ENCODE results near the gene LHFPL3. TPM values are rescaled to one million over a fixed set of nuclear protein-coding genes. Genes with fewer than 3 reads are reported as not detected.

LHFPL3 gene
- total and polyA plus RNA-seq, 2 experiments from 2014 or later: not detected

DNA sequence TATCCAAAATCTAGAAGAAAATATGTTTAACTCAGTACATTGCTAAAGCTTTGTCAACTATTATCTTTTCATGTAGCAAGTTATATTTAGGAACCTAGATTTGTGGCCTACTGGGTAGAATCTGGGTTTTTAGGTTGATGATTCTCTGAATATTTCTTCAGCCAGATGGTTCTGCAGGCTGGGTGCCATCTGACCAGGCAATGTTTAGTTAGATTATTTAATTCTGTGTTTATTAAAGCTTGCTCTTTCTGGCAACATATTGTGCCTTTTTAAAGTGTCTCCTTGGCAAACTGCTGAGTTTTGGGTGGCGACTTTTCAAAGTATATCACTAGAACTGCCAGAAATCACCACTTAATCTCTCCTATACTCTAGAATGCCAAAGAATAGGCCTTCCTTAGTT lies 114.1 kb downstream of the LHFPL3 start:
- TF ChIP-seq EZH2phosphoT487 (IDR thresholded peaks at IDR 0.05; ENCODE audit: insufficient read depth, low read depth): no peak
- no peak for TF ChIP-seq EZH2 (IDR thresholded peaks at IDR 0.05; ENCODE audit: insufficient read depth, poor library complexity, severe bottlenecking)
- Histone ChIP-seq H3K27me3 (replicated peaks; ENCODE audit: insufficient read depth) (no peaks in the 10 kb centered on the region), H3K4me1 (ENCODE audit: insufficient read depth) (no peaks in the 10 kb centered on the region), H3K9me3 (ENCODE audit: low read depth) (no peaks in the 10 kb centered on the region), H3K4me2 (ENCODE audit: unreplicated experiment) (no peak overlapping the region), H3K4me3 (no peak overlapping the region), H2AFZ (no peak overlapping the region), H3K9me2 (ENCODE audit: insufficient read depth) (no peaks in the 10 kb centered on the region), H3K36me3 (ENCODE audit: low read depth) (no peaks in the 10 kb centered on the region), H3K27ac (no peak overlapping the region), H3K9ac (no peak overlapping the region), H3K79me2 (ENCODE audit: insufficient read depth) (no peaks in the 10 kb centered on the region), H3F3A (ENCODE audit: insufficient read depth) (no peaks in the 10 kb centered on the region), H4K20me1 (ENCODE audit: insufficient read depth) (no peaks in the 10 kb centered on the region)
- WGBS, 2 experiments (ENCODE audit: low coverage in 1 of 2, low lambda C conversion rate in 2 of 2, missing lambda C conversion rate in 2 of 2): 0 to 5% methylated on average over 1 of the region's 1 CpG
- DNase-seq: no peak
- in situ Hi-C loops (cut with MboI): no loop called here

DNA sequence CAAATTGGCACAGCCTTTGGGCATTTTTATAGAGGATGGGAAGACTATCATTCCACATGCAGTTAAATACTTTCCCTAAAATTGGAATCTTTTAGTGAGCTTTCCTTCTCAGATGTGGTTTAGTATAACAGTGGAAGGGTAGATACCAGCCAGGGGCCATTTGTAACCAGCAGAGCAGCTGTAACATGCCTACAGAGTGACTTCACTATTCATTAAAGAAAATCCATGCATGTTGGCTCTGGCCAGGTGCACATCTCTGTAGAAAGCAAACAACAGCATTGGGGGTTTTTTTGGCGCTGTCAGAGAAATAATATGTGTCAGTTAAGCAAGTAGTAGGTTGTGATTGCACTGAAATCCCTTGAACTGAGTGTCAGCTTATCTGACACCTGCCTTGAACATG lies 115.6 kb downstream of the LHFPL3 start:
- in situ Hi-C loops (cut with MboI): no loop called here
- no peaks in the 10 kb centered on the region for H3K27me3 ChIP-seq (replicated peaks; ENCODE audit: insufficient read depth)

DNA sequence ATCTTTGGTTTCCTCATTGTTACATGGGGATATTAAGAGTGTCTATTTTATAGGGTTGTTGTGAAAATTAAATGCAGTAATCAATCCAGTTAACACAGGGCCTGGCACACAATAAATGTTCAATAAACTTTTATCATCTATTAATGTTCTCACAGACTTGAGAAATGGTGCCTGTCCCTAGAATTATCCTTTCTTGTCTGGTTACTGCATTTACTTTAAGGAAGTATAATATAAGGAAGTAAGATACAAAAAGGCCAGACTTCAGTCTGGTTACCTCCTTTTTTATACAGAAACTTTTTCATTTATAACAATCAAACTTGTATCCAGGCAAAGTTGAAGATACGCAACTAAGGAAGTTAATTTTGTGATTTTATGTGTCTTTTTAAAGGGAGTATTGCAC lies 117.0 kb downstream of the LHFPL3 start:
- no peak overlapping the region for H3K4me3 ChIP-seq
- H3K9me3 ChIP-seq (ENCODE audit: low read depth): no peaks in the 10 kb centered on the region
- TF ChIP-seq EZH2 (IDR thresholded peaks at IDR 0.05; ENCODE audit: insufficient read depth, poor library complexity, severe bottlenecking) (no peak), EZH2phosphoT487 (IDR thresholded peaks at IDR 0.05; ENCODE audit: insufficient read depth, low read depth) (no peak)
- no peak overlapping the region for H2AFZ ChIP-seq
- no peaks in the 10 kb centered on the region for H3K4me1 ChIP-seq (ENCODE audit: insufficient read depth)
- H3K9me2 ChIP-seq (ENCODE audit: insufficient read depth): no peaks in the 10 kb centered on the region
- H3K79me2 ChIP-seq (ENCODE audit: insufficient read depth): no peaks in the 10 kb centered on the region
- H4K20me1 ChIP-seq (ENCODE audit: insufficient read depth): no peaks in the 10 kb centered on the region
- no peak overlapping the region for H3K27ac ChIP-seq
- 9 to 12% methylated on average over 1 of the region's 1 CpG for WGBS, 2 experiments (ENCODE audit: low coverage in 1 of 2, low lambda C conversion rate in 2 of 2, missing lambda C conversion rate in 2 of 2)
- H3K9ac ChIP-seq: no peak overlapping the region
- H3K27me3 ChIP-seq (replicated peaks; ENCODE audit: insufficient read depth): no peaks in the 10 kb centered on the region
- no peak for DNase-seq
- no peaks in the 10 kb centered on the region for H3F3A ChIP-seq (ENCODE audit: insufficient read depth)
- in situ Hi-C loops (cut with MboI): no loop called here
- no peaks in the 10 kb centered on the region for H3K36me3 ChIP-seq (ENCODE audit: low read depth)
- H3K4me2 ChIP-seq (ENCODE audit: unreplicated experiment): no peak overlapping the region

More for the DNA sequence above, 115.6 kb downstream of the LHFPL3 start:
- H3K4me2 ChIP-seq (ENCODE audit: unreplicated experiment): no peak overlapping the region
- H3F3A ChIP-seq (ENCODE audit: insufficient read depth): no peaks in the 10 kb centered on the region
- no peak overlapping the region for H3K27ac ChIP-seq
- H3K9me2 ChIP-seq (ENCODE audit: insufficient read depth): no peaks in the 10 kb centered on the region
- TF ChIP-seq EZH2phosphoT487 (IDR thresholded peaks at IDR 0.05; ENCODE audit: insufficient read depth, low read depth) (no peak), EZH2 (IDR thresholded peaks at IDR 0.05; ENCODE audit: insufficient read depth, poor library complexity, severe bottlenecking) (no peak)
- no peaks in the 10 kb centered on the region for H3K79me2 ChIP-seq (ENCODE audit: insufficient read depth)
- no peaks in the 10 kb centered on the region for H3K36me3 ChIP-seq (ENCODE audit: low read depth)
- H3K4me1 ChIP-seq (ENCODE audit: insufficient read depth): no peaks in the 10 kb centered on the region
- 5% methylated on average over 1 of the region's 1 CpG for WGBS, 2 experiments (ENCODE audit: low coverage in 1 of 2, low lambda C conversion rate in 2 of 2, missing lambda C conversion rate in 2 of 2)
- no peaks in the 10 kb centered on the region for H3K9me3 ChIP-seq (ENCODE audit: low read depth)
- no peak overlapping the region for H3K9ac ChIP-seq
- H4K20me1 ChIP-seq (ENCODE audit: insufficient read depth): no peaks in the 10 kb centered on the region
- no peak for DNase-seq
- H2AFZ ChIP-seq: no peak overlapping the region
- H3K4me3 ChIP-seq: no peak overlapping the region

DNA sequence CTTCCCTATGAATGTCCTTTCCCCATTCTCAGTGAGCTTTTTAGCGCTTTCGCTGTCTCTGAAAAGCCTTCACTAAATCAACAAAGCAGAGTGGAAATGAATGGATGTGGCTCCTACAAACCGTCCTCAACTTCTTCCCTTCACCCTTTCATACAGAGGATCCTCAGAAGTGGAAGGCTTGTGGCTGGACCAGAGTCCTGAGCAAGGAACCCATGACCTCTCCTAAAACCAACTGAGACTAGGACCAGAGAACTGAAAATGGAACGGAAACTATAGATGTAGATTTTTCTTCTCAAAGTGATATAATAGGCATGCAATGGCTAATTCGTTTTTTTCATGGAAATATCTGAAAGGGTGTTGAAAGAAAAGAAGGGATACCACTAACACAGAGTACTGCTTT lies 122.5 kb downstream of the LHFPL3 start:
- no peaks in the 10 kb centered on the region for H3K9me3 ChIP-seq (ENCODE audit: low read depth)
- in situ Hi-C loops (cut with MboI): no loop called here
- no peak for TF ChIP-seq EZH2phosphoT487 (IDR thresholded peaks at IDR 0.05; ENCODE audit: insufficient read depth, low read depth)
- no peak for TF ChIP-seq EZH2 (IDR thresholded peaks at IDR 0.05; ENCODE audit: insufficient read depth, poor library complexity, severe bottlenecking)
- no peaks in the 10 kb centered on the region for H3K36me3 ChIP-seq (ENCODE audit: low read depth)
- H3K4me3 ChIP-seq: no peak overlapping the region
- H3K27ac ChIP-seq: no peak overlapping the region
- H3K9me2 ChIP-seq (ENCODE audit: insufficient read depth): no peaks in the 10 kb centered on the region
- no peaks in the 10 kb centered on the region for H3K79me2 ChIP-seq (ENCODE audit: insufficient read depth)
- H2AFZ ChIP-seq: no peak overlapping the region
- H3F3A ChIP-seq (ENCODE audit: insufficient read depth): no peaks in the 10 kb centered on the region
- no peak overlapping the region for H3K9ac ChIP-seq
- no peak for DNase-seq
- no peak overlapping the region for H3K4me2 ChIP-seq (ENCODE audit: unreplicated experiment)
- no peaks in the 10 kb centered on the region for H4K20me1 ChIP-seq (ENCODE audit: insufficient read depth)
- WGBS, 2 experiments (ENCODE audit: low coverage in 1 of 2, low lambda C conversion rate in 2 of 2, missing lambda C conversion rate in 2 of 2): 39 to 42% methylated on average over 5 of the region's 5 CpGs
- no peaks in the 10 kb centered on the region for H3K27me3 ChIP-seq (replicated peaks; ENCODE audit: insufficient read depth)
- H3K4me1 ChIP-seq (ENCODE audit: insufficient read depth): no peaks in the 10 kb centered on the region

DNA sequence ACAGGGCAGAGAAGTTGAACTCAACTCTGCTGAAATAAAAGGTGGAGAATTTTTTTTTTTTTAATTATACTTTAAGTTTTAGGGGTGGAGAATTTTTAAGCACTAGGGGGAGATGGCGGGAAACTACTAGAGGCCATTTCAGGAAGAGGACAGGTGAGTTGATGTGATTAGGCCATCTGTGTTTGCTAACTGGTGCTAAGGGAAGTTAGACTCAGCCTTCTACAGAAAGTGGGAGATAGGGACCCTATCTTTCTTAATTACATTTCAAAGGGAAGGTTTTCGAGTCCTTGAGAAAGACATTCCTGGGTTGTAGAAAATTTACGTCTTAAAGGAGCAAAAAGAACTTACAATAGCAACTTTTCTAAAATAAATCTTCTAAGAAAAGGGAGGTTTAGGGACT lies 124.8 kb downstream of the LHFPL3 start:
- no peaks in the 10 kb centered on the region for H3K9me3 ChIP-seq (ENCODE audit: low read depth)
- in situ Hi-C loops (cut with MboI): no loop called here

More for the DNA sequence above, 124.8 kb downstream of the LHFPL3 start:
- Histone ChIP-seq H3K27me3 (replicated peaks; ENCODE audit: insufficient read depth) (no peaks in the 10 kb centered on the region), H3F3A (ENCODE audit: insufficient read depth) (no peaks in the 10 kb centered on the region), H3K9ac (no peak overlapping the region), H3K4me2 (ENCODE audit: unreplicated experiment) (no peak overlapping the region), H3K79me2 (ENCODE audit: insufficient read depth) (no peaks in the 10 kb centered on the region), H3K27ac (no peak overlapping the region), H3K4me1 (ENCODE audit: insufficient read depth) (no peaks in the 10 kb centered on the region), H4K20me1 (ENCODE audit: insufficient read depth) (no peaks in the 10 kb centered on the region), H3K36me3 (ENCODE audit: low read depth) (no peaks in the 10 kb centered on the region), H2AFZ (no peak overlapping the region), H3K4me3 (no peak overlapping the region), H3K9me2 (ENCODE audit: insufficient read depth) (no peaks in the 10 kb centered on the region)
- 33 to 36% methylated on average over 3 of the region's 3 CpGs for WGBS, 2 experiments (ENCODE audit: low coverage in 1 of 2, low lambda C conversion rate in 2 of 2, missing lambda C conversion rate in 2 of 2)
- no peak for DNase-seq
- TF ChIP-seq EZH2 (IDR thresholded peaks at IDR 0.05; ENCODE audit: insufficient read depth, poor library complexity, severe bottlenecking) (no peak), EZH2phosphoT487 (IDR thresholded peaks at IDR 0.05; ENCODE audit: insufficient read depth, low read depth) (no peak)

All from GM23248 (cell line).